ENCODE results near the gene PTTG1.
A peak's percentile ranks its signal among the peaks of the same experiment; 100 is the strongest.

Gene PTTG1

DNA sequence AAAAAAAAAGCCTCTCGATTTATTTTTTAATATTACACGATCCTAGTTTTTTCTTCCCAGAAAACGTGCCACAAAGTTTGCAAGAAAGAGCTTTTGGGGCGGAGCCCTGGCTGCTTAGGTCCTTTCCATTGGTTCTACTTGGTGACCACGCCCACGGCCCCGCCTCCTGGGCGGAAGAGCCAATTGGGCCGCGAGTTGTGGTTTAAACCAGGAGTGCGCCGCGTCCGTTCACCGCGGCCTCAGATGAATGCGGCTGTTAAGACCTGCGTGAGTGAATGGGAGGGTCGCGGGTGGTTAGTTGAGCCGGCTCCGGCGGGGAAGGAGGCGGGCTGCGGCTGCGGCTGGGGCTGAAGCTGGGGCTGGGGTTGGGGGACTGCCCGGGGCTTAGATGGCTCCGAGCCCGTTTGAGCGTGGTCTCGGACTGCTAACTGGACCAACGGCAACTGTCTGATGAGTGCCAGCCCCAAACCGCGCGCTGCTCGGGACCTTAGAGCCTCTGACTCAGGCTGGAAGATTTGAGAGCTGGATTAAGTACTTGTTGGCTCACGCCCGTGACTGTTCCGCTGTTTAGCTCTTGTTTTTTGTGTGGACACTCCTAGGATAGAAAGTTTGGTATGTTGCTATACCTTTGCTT is at the start of gene PTTG1:
Gene PTTG1 (plus strand): TSS at position 231 of the 634 bp plus-strand sequence. CDS start 458 bp downstream, outside the sequence.
- CTCF ChIA-PET: interaction anchor here (1.0 to 10.3 kb wide), 2 partner anchors 17 to 48 kb away, joined by 3 to 54 read pairs; no protein-coding TSS in a partner anchor
- Mint-ChIP-seq H3K27ac (peak within 1 kb of the TSS; percentile 93), H3K27me3 (no peaks in the 10 kb centered on the region), H3K9me3 (no peaks in the 10 kb centered on the region), H3K4me1 (peaks cover 77% of the 10 kb centered on the region), H3K36me3 (peaks cover 38% of the 10 kb centered on the region), H3K4me3 (peak within 1 kb of the TSS; percentile 95)
- DNase-seq: peak; percentile 95

DNA sequence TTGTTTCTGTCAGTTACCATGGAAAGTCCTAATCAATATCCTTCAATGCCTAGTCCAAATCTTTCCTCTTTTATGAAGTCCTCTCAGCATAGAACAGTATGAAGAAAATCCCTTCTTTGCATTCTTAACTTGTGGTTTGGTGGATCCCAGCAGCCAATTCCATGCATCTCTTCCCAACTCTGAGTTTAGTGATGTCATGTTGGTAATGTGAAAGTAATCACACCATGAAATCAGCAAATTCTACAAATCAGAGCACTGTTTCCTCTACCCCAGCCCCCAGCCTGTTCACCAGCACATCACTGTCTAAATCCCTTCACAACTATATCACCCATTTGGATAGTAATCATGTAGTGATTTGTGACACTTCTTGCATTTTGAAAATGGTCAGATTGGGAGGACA is 46.5 kb upstream of the PTTG1 start:
- H3K4me1 Mint-ChIP-seq: peaks cover 6% of the 10 kb centered on the region
- H3K27me3 Mint-ChIP-seq: peaks cover 71% of the 10 kb centered on the region
- no peaks in the 10 kb centered on the region for H3K36me3 Mint-ChIP-seq
- H3K9me3 Mint-ChIP-seq: no peaks in the 10 kb centered on the region
- CTCF ChIA-PET: no interaction called here
- H3K27ac Mint-ChIP-seq: no peak overlapping the region
- H3K4me3 Mint-ChIP-seq: no peak overlapping the region
- no peak for DNase-seq

DNA sequence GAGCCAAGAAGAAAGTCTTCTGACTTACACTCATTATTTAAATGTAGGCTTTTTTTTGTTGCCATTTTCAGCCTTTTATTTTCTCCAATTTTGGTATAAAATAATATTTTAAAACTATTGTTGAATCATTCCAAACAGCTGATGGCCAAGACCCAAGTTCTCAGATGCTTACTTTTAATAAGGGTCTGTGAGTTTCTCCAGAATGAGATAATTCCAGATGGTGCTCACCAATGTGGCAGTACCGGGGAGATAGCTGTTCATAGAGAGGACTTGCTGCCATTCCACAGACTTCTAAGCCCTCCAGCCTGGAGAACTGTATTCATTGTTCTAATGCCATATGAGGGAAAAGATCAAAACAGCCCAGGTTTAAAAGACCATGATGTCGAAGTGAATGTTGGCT is 46.0 kb upstream of the PTTG1 start:
- Mint-ChIP-seq H3K4me1 (peaks cover 3% of the 10 kb centered on the region), H3K27me3 (peaks cover 67% of the 10 kb centered on the region), H3K27ac (no peak overlapping the region), H3K9me3 (no peaks in the 10 kb centered on the region), H3K36me3 (no peaks in the 10 kb centered on the region), H3K4me3 (no peak overlapping the region)
- CTCF ChIA-PET: no interaction called here
- no peak for DNase-seq

GRCh38 chr5:160376416-160376815 is 45.2 kb upstream of the PTTG1 start:
- CTCF ChIA-PET: interaction anchor here (0.6 to 1.3 kb wide), 2 partner anchors 11 to 31 kb away, joined by 4 read pairs; no protein-coding TSS in a partner anchor
- H3K27me3 Mint-ChIP-seq: peaks cover 60% of the 10 kb centered on the region
- H3K4me1 Mint-ChIP-seq: no peaks in the 10 kb centered on the region
- no peak overlapping the region for H3K4me3 Mint-ChIP-seq
- DNase-seq: no peak
- no peak overlapping the region for H3K27ac Mint-ChIP-seq
- H3K9me3 Mint-ChIP-seq: no peaks in the 10 kb centered on the region
- H3K36me3 Mint-ChIP-seq: no peaks in the 10 kb centered on the region

- no peaks in the 10 kb centered on the region for H3K36me3 Mint-ChIP-seq
- CTCF ChIA-PET: interaction anchor here (1.3 kb wide), 1 partner anchor 32 kb away, joined by 4 read pairs; no protein-coding TSS in a partner anchor
- no peaks in the 10 kb centered on the region for H3K9me3 Mint-ChIP-seq
- no peak for DNase-seq
- H3K4me1 Mint-ChIP-seq: no peaks in the 10 kb centered on the region
- H3K4me3 Mint-ChIP-seq: no peak overlapping the region
- no peak overlapping the region for H3K27ac Mint-ChIP-seq
- peaks cover 55% of the 10 kb centered on the region for H3K27me3 Mint-ChIP-seq
Measured at GRCh38 chr5:160377651-160378050, 44.0 kb upstream of the PTTG1 start.

- H3K4me1 Mint-ChIP-seq: no peaks in the 10 kb centered on the region
- CTCF ChIA-PET: no interaction called here
- H3K27me3 Mint-ChIP-seq: peaks cover 49% of the 10 kb centered on the region
- H3K4me3 Mint-ChIP-seq: no peak overlapping the region
- H3K36me3 Mint-ChIP-seq: no peaks in the 10 kb centered on the region
- H3K27ac Mint-ChIP-seq: no peak overlapping the region
- no peak for DNase-seq
- H3K9me3 Mint-ChIP-seq: no peaks in the 10 kb centered on the region
Measured at GRCh38 chr5:160378330-160378729, 43.3 kb upstream of the PTTG1 start.

DNA sequence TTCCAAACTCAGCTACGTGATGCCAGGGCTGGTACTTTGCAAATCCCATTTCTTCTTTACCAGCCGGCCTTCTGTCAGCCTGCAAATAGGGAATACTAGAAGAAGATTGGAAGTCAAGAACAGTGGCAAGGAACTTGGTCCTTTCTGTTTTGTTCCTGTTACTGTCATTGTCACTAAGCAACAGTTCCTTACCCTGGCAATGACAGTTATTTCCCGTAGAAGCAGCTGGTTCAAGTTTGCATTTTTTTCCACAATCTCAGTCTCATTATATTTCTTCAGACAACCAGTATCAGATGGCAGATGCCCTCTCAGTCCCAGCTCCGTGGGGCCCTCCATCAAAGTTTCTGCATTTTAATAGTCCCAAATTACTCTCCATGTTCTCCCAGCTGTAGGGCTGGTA is 42.1 kb upstream of the PTTG1 start:
- H3K27ac Mint-ChIP-seq: no peak overlapping the region
- H3K4me1 Mint-ChIP-seq: no peaks in the 10 kb centered on the region
- H3K9me3 Mint-ChIP-seq: no peaks in the 10 kb centered on the region
- no peak for DNase-seq
- H3K36me3 Mint-ChIP-seq: no peaks in the 10 kb centered on the region
- peaks cover 37% of the 10 kb centered on the region for H3K27me3 Mint-ChIP-seq
- H3K4me3 Mint-ChIP-seq: no peak overlapping the region
- CTCF ChIA-PET: interaction anchor here (1.1 to 1.4 kb wide), 2 partner anchors 9 to 11 kb away, joined by 3 to 4 read pairs; no protein-coding TSS in a partner anchor

DNA sequence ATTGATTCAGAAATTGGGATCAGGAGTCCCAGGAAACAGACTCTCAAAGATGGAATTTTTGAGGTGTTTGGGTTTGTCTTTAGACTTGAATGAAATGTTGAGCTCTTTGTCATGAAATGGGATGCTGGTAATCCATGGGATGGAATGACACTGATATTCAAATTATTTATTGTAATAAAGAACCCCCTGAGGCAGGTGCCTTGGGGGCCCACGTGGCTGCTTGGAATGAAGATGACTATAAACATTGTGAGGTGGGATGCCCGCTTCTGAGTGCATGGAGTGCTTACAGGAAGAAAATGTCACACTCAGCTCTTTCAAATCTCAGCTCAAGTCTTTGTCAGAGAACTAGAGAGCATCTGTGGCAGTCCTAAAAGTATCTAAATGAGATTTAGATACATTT is 41.6 kb upstream of the PTTG1 start:
- Mint-ChIP-seq H3K4me3 (no peak overlapping the region), H3K27ac (no peak overlapping the region), H3K27me3 (peaks cover 32% of the 10 kb centered on the region), H3K4me1 (no peaks in the 10 kb centered on the region), H3K36me3 (no peaks in the 10 kb centered on the region), H3K9me3 (no peaks in the 10 kb centered on the region)
- no peak for DNase-seq
- CTCF ChIA-PET: interaction anchor here (1.1 to 1.4 kb wide), 2 partner anchors 9 to 11 kb away, joined by 3 to 4 read pairs; no protein-coding TSS in a partner anchor

DNA sequence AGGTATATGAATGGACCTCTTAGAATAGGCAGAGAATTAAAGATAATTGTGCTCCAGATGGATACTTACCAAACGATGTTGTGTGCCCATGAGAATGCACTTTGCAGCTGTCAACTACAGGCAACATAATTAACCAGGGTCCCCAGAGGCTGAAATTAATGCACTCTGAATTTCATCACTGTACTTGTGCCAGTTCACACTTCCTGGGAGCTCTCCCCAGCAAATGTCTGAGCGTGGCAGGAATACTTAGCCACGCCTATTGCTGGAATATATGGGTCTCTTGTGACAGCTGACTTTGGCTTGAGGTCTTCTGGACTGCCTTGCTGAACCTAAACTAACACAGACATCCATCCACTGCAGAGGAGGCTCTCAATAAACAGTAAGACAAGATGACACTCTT is 39.3 kb upstream of the PTTG1 start:
- DNase-seq: no peak
- H3K27ac Mint-ChIP-seq: no peak overlapping the region
- H3K27me3 Mint-ChIP-seq: peaks cover 24% of the 10 kb centered on the region
- H3K9me3 Mint-ChIP-seq: peaks cover 3% of the 10 kb centered on the region
- H3K4me3 Mint-ChIP-seq: no peak overlapping the region
- H3K36me3 Mint-ChIP-seq: no peaks in the 10 kb centered on the region
- CTCF ChIA-PET: no interaction called here
- no peaks in the 10 kb centered on the region for H3K4me1 Mint-ChIP-seq

- no peak overlapping the region for H3K4me3 Mint-ChIP-seq
- CTCF ChIA-PET: no interaction called here
- H3K36me3 Mint-ChIP-seq: no peaks in the 10 kb centered on the region
- H3K4me1 Mint-ChIP-seq: no peaks in the 10 kb centered on the region
- H3K9me3 Mint-ChIP-seq: peaks cover 14% of the 10 kb centered on the region
- H3K27ac Mint-ChIP-seq: no peak overlapping the region
- H3K27me3 Mint-ChIP-seq: peaks cover 15% of the 10 kb centered on the region
- no peak for DNase-seq
Measured at GRCh38 chr5:160384681-160385080, 37.0 kb upstream of the PTTG1 start.

- H3K4me1 Mint-ChIP-seq: no peaks in the 10 kb centered on the region
- no peaks in the 10 kb centered on the region for H3K36me3 Mint-ChIP-seq
- H3K27me3 Mint-ChIP-seq: peaks cover 9% of the 10 kb centered on the region
- CTCF ChIA-PET: no interaction called here
- no peak for DNase-seq
- peaks cover 14% of the 10 kb centered on the region for H3K9me3 Mint-ChIP-seq
- H3K27ac Mint-ChIP-seq: no peak overlapping the region
- H3K4me3 Mint-ChIP-seq: no peak overlapping the region
Measured at GRCh38 chr5:160385496-160385895, 36.2 kb upstream of the PTTG1 start.

- CTCF ChIA-PET: interaction anchor here (0.7 kb wide), 1 partner anchor 11 kb away, joined by 4 read pairs; no protein-coding TSS in a partner anchor
Measured at GRCh38 chr5:160387445-160387844, 34.2 kb upstream of the PTTG1 start.

GRCh38 chr5:160390787-160391696 is 30.6 kb upstream of the PTTG1 start:
- Mint-ChIP-seq H3K36me3 (no peaks in the 10 kb centered on the region), H3K4me1 (no peaks in the 10 kb centered on the region), H3K27me3 (peaks cover 3% of the 10 kb centered on the region), H3K4me3 (no peak overlapping the region), H3K27ac (no peak overlapping the region), H3K9me3 (peaks cover 14% of the 10 kb centered on the region)
- CTCF ChIA-PET: interaction anchor here (0.6 to 1.9 kb wide), 16 partner anchors 10 to 369 kb away, joined by 3 to 9 read pairs (median 3); no protein-coding TSS in a partner anchor
- DNase-seq: no peak

More at GRCh38 chr5:160387445-160387844, 34.2 kb upstream of the PTTG1 start:
- H3K9me3 Mint-ChIP-seq: peaks cover 14% of the 10 kb centered on the region
- no peaks in the 10 kb centered on the region for H3K4me1 Mint-ChIP-seq
- no peak overlapping the region for H3K27ac Mint-ChIP-seq
- peaks cover 6% of the 10 kb centered on the region for H3K27me3 Mint-ChIP-seq
- no peak for DNase-seq
- no peak overlapping the region for H3K4me3 Mint-ChIP-seq
- H3K36me3 Mint-ChIP-seq: no peaks in the 10 kb centered on the region

DNA sequence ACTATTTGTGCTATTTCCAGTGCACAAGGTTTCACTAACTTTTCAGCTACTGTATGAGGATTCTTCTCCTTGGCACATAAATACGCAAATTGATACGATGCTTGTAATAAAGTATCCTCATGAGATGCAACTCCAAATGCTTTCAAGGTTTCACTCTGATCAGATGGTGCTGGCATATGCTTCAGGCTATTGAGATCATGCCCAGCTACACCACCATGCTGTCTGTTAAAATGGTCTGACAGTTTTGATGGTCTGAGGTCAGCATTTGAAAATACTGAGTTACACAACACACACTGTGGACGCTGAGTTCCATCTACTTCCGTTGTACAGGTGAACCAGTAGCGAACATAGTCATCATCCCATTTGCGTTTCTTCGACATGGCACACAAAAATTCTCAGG is 26.5 kb upstream of the PTTG1 start:
- Mint-ChIP-seq H3K36me3 (no peaks in the 10 kb centered on the region), H3K4me1 (peaks cover 12% of the 10 kb centered on the region)

More for the DNA sequence above, 26.5 kb upstream of the PTTG1 start:
- Mint-ChIP-seq H3K27me3 (no peaks in the 10 kb centered on the region), H3K27ac (no peak overlapping the region), H3K4me3 (no peak overlapping the region), H3K9me3 (no peaks in the 10 kb centered on the region)
- CTCF ChIA-PET: interaction anchor here (1.6 to 2.1 kb wide), 2 partner anchors 49 to 373 kb away, joined by 5 read pairs; no protein-coding TSS in a partner anchor
- no peak for DNase-seq

Data from activated naive CD4-positive, alpha-beta T cell treated with anti-CD3 and anti-CD28 coated beads, Interleukin-2, amount 10 ng/mL, durations not matched to agents 7 days and 5 days (primary cell).